GM15510 (cell line): ENCODE results near the gene BCL2L12.

ENCODE experiments used
- POLR2A ChIP-seq: IDR thresholded peaks from 3 replicates; pipeline ENCODE4 v1.6.1; 2011; ENCODE audit warnings: borderline replicate concordance; ENCODE audit not compliant: insufficient read length; ENCODE audit errors: extremely low read depth

The BCL2L12 gene

DNA sequence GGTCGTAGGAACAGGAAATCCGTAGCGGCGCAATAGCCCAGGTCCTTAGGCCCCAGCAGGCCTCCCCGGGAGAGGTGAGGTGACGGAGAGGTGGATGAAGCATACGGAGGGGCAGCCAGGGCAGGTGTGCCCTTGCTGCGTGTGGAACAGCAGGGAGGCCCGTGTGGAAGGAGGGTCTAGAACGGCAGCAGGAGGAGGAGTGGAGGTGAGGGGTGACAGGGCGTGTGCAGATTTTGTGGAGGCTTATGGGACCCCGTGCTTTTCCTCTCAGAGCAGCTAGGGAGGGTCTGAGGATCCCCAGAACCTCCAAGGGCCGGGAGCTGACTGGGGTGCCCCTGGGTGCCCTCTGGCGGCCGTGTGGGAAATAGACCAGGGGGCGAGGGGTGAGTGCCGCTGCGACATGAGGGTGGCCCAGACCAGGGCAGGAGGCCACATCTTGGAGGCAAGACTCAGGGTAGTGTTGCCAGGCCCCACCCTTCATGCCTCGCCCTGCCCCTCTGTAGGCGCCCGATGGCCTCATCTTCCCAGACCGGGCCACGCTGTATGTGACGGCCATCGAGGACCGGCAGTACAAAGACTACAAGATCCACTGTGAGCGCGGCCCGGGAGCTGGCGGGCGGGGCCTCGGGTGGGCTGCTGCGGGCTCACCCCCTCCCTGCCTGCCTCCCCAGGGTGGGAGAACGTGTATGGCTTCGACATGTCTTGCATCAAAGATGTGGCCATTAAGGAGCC lies 18.7 kb downstream of the BCL2L12 start:
- peak; percentile 16 for TF ChIP-seq POLR2A

DNA sequence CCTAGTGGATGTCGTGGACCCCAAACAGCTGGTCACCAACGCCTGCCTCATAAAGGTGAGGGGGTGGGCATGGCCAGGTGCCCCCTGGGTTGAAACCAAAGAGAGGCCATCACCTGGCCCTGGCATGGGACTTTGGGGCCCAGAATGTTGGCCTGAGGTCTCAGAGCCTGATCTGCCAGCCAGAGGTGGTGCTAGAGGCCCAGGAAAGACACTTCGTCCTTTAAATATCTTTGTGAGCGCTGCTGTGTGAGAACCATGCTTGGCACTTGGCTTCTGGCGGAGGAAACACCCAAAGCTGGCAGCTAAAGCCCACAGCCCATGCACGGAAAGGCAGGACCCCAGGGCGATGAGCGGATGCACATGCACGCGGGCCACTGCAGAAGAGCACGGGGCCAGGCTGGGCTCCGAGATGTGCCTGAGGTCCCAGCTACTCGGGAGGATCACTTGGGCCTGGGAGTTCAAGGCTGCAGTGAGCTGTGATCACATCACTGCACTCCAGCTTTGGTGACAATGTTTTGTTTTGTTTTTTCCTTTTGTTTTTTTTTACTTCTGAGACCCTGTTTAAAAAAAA lies 19.3 kb downstream of the BCL2L12 start:
- TF ChIP-seq POLR2A: no peak

DNA sequence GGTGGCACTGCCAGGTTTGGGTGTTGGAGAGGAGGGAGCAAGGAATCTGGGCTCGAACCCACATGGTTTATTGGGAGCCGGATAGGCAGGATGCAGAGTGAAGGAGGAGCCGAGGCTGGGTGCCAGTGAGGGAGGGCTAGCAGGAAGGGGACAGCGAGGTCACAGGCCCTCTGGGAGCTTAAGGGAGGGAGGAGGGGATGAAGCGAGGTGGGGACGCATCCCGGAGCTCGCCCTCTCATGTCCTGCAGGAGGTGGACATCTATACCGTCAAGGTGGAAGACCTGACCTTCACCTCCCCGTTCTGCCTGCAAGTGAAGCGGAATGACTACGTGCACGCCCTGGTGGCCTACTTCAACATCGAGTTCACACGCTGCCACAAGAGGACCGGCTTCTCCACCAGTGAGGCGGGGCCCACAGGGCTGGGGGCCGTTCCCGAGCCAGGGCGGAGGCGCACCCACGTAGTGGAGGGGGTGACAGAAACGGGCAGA lies 20.2 kb downstream of the BCL2L12 start:
- peak; percentile 14 for TF ChIP-seq POLR2A

DNA sequence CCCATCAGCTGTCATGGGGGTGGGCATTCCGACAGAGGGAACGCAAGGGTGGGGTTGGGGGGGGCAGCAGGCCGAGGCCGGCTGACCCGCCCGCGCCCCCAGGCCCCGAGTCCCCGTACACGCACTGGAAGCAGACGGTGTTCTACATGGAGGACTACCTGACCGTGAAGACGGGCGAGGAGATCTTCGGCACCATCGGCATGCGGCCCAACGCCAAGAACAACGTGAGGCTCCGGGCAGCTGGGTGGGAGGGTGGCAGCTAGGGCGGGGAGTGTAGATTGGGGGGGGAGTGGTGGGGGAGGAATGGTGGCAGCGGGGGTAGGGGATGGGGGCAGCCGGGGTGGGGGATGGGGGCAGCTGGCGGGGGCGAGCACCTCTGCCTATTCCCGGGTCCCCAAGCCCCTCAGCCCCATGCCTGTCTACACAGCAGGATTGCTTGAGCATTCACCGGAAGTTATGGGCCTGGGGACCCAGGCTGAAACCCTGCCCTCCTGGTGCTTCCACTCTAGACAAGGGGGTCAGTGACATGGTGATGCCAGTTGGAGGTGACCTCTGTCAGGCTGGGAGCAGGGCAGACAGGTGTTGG lies 20.9 kb downstream of the BCL2L12 start:
- no peak for TF ChIP-seq POLR2A

DNA sequence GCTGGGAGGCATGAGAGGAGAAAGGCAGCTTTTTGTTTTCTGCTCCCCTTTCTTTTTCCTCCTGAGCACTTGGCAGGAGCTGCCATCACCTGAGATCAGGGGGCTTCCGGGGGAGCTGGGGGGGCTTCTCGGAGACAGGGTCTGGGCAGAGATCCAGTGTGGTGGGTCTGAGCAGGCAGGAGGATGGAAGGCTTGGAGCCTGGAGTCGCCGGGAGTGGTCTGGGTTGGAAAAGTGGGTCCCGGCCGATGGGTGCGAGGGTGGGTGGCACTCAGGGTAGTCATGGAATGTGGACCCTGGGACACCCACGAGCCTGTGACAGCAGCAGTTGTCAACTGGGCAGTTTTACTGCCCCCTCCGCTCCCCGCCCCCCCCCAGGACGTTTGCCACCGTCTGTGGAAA lies 21.4 kb downstream of the BCL2L12 start:
- no peak for TF ChIP-seq POLR2A

DNA sequence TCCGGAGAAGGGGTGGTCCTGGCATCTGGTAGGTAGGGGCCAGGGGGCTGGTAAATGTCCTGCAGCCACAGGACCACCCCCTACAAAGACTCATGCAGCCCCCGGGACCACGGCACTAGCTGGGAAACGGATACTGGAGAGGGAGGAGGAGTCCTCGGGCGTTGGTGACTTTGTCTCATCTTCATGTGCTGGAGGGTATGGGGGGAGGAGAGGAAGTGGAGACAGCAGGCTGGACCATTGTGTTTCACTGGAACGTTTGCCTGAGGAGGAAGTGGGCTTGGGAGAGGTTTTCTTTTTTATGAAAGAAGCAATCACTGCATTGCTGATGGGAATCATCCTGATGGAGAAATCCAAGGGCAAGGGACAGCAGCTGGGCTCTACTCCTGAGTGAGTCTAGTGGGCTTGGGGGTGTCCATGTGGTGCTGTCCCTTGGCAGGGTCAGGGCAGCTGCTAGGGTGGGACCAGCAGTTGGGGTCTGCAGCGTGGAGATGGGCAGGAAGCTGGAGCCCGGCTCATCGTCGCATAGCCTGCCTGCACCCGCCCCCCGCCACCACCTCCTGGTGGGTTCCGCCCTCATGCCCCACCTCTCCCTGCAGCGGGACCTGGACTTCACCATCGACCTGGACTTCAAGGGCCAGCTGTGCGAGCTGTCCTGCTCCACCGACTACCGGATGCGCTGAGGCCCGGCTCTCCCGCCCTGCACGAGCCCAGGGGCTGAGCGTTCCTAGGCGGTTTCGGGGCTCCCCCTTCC lies 22.0 kb downstream of the BCL2L12 start:
- no peak for TF ChIP-seq POLR2A

DNA sequence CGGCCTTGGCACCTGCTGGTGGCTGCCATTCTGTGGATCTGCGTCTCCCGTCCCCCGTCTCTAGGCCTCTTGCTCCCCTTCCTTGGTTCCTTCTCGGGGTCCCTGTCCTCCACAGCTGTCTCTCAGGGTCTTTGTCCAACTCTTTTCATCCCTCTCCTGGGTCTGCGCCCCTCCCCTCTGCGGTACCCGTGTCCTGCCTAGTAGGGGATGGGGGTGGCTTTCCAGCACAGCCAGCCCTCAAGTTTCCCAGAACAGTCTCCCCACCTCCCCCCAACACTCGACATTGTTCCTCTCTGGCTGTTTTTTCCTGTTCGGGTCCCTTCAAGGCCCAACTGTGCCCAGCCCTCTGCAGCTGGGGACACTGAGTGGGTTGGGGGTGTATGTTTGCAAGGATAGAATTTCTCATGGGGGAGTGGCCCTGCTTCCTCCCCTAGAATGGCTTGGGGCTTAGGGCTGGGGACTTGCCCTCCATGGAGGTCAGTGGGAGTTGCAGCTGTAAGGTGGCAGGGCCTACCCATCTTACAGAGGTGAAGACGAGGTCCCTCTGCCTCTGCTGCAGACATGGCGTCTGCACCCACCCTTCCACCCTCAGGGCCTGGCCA lies 22.9 kb downstream of the BCL2L12 start:
- no peak for TF ChIP-seq POLR2A

DNA sequence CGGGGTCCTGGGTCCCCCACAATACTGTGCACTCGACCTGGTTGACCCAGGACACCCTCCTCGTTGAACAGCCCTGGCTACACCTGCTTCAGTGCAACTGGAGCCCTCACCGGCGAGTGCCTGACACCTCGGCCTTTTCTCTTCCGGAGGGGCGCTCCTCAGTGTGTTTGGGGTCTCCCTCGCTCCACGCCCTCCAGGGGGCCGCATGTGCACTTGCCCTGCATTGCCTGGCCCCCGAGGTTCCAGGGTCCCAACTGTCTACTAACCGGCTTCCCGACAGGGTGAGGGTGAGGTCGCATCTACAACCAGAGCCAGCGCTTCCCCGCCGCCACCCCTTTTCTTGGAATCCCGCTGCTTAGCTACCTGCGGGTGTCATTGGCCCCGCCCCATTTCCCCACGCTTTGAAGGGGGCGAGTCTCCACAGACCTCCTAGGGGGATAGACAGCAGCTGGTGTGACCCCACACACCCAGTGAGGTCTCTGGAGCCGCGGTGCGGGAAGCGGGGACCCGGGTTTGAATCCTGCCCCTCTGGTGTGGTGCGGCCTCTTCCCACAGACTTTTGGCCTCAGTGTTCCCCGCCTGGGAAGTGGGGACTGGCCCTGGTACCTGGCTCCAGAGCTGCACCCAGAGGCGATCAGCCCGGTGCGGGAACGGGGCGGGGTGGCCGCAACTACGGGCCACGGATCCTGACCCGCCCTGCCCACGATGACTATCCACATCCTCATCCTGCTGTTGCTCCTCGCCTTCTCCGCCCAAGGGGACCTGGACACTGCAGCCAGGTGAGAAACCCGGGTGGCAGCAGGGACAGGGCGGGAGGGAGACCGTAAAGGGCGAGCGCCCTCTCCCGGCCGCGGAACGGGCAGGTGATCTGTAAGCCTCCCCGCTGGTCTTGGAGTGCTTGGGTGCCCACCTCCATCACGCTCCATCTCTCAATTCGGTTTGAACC lies 23.7 kb downstream of the BCL2L12 start, which contains the start of gene ADM5:
TSS of gene ADM5 (plus strand) at position 462 of the 946 bp plus-strand sequence. CDS start at position 706, 244 bp downstream.
- TF ChIP-seq POLR2A: no peak

DNA sequence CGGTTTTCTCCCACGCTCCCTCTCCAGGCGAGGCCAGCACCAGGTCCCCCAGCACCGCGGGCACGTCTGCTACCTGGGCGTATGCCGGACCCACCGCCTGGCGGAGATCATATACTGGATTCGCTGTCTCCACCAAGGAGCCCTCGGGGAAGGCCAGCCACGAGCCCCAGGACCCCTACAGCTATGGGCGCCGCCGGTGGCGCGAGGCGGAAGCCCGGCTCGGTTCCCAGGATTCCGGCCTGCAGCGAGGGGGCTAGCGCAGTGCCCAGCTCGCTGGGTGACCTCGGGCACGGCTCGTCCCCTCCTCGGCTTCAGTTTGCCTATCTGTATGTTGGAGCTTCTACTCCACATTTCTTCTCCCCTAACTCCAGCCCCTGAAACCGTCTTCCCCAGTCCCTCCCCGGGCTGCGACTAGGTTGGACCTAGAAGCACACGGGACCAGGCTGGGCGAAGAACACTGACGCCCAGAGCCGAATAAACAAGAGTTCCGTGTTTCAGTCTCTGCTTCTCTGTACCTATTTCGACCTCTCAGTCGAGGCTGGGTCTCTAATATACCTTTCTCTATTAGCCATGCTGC lies 24.4 kb downstream of the BCL2L12 start:
- no peak for TF ChIP-seq POLR2A

DNA sequence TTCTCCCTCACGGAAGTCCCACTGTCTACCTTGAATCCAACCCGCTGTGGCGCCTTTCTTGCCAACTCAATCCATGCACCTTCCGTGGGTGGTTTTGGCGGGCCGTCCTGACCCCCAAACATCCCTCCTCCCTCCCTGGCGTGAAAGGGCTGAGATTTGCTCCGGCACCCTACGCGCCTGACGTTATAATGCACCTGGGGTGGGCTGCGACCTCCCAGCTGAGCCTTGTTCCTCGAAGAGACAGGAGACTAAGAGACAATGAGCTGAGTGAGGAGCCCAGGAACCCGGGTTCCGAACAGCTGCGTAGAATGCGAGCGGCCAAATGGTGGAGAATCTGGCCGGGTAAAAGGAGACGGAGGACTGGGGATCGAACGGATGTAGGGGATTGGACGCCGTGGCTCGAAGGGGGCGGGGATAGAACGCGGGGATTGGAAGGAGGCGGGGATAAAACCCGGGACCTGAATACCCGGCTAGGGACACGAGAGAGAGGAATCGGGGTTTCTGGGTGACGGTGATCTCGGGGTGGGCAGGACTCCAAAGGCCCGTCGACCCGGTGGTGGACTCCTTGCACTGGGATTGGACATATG lies 25.0 kb downstream of the BCL2L12 start, which contains the start of gene CPT1C:
TSS of gene CPT1C (plus strand) at position 461 of the 587 bp plus-strand sequence. CDS start 1,137 bp downstream, outside the sequence.
- no peak for TF ChIP-seq POLR2A

DNA sequence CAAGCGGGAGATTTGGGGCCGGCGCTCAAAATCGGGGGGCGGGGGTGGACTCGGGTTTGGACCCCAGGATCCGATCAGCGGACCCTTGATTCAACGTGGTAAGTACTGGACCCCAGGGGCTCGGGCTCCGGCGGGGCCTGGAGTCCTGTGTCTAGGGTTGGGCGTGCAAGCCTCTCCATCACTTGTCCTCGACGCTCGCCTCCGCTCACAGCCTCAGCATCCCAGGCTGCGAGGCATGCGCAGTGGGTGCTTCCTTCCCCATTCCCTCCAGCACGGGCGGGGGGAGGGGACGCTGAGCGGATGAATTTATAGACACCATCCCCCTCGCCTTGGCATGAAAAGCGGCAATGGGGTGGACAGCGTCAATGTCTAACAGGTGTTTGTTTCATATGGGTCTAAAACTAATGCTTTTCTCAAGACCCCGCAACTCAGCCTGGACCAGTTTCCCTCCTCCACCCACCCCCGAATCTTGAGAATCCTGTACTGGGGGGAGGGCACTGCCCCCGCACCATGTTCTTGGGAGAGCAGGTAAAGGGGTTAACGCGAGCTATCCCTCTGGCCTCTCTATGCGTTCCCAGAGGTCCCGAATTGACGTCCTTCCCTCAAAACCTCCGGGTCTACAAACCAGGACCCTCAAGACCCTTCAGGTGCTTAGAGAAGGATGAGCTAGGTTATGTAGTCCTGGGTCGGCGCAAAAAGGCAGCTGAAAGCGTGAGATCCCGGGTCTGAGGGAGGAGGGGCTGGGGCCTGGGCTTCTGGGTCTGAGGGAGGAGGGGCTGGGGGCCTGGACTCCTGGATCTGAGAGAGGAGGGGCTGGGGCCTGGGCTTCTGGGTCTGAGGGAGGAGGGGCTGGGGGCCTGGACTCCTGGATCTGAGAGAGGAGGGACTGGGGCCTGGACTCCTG lies 25.8 kb downstream of the BCL2L12 start:
- no peak for TF ChIP-seq POLR2A

DNA sequence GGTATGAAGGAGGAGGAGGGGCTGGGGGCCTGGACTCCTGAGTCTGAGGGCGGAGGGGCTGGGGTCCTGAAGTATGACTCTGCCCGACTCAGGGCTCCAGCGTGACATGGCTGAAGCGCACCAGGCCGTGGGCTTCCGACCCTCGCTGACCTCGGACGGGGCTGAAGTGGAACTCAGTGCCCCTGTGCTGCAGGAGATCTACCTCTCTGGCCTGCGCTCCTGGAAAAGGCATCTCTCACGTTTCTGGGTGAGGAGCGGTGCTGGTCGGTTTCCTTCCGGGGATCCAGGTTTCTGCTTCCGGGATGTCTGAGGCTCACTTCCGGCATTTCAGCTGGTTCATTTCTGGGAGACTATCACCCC lies 26.4 kb downstream of the BCL2L12 start:
- no peak for TF ChIP-seq POLR2A

DNA sequence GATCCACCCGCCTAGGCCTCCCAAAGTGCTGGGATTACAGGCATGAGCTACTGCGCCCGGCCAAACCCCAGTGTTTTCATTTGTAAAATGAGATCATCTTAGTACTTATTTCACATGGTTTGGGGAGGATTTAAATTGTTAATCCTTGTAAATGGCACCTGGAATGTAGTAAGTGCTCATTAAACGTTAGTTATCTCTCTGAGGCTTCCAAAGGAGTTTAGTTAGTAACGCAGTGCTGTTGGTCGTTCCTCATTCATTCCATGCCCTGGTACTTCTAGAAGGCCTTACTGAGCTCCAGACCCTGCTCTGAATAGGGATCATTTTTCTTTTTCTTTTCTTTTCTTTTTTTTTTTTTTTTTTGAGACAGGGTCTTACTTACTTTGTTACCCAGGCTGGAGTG lies 30.4 kb downstream of the BCL2L12 start:
- no peak for TF ChIP-seq POLR2A

DNA sequence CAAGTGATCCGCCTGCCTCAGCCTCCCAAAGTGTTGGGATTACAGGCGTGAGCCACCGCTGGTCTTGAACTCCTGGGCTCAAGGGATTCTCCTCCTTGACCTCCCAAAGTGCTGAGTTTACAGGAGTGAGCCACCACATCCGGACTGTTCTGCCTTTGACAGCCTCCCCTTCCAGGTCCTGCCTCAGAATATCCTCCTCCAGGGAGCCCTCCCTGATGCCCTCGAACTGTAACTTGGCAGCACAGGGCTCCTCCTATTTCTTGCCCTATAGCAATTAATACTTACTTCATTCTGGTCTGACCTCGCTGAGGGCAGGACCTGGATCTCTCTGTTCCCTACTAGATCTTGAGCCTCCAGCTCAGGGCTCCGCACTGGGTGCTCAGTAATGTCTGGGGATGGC lies 31.1 kb downstream of the BCL2L12 start:
- TF ChIP-seq POLR2A: no peak
